GM21576 (cell line): Measurements from ENCODE around the gene CYTH2.

Experiments used
- ATAC-seq: cut with Tn5 transposase; IDR thresholded peaks from one replicate; pipeline ENCODE4 v1.9.1; 2021; ENCODE audit warnings: mild to moderate bottlenecking, moderate library complexity; ENCODE audit not compliant: unreplicated experiment

CYTH2 gene

DNA sequence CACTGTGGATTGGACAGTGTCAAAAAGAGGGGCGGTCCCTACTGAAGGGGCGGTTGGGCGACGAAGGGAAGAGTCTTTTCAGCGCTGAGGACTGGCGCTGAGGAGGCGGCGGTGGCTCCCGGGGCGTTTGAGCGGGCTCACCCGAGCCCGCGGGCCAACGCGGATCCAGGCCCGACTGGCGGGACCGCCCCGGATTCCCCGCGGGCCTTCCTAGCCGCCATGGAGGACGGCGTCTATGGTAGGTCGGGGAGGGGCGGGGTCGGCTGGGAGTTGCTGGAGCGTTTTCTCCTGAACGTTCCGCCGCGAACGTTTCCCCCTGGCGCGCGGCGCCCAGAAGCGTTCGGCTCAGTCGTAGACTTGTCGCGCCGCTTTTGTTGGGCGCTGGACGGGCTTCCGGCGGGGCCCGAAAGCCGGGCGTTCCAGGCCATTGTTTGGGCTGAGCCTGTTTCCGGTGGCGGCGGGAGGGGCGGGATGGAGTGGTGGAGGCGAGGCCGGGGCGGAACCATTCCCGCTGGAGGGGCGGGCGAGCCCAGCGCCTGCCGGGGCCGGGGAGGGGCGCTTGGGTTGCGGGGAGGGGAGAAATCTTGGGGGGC lies at the start of gene CYTH2:
Gene CYTH2, plus strand, starts transcription at position 81 of the 593 bp plus-strand sequence. Its CDS starts 139 bp downstream, at position 220.
- no peak for ATAC-seq

DNA sequence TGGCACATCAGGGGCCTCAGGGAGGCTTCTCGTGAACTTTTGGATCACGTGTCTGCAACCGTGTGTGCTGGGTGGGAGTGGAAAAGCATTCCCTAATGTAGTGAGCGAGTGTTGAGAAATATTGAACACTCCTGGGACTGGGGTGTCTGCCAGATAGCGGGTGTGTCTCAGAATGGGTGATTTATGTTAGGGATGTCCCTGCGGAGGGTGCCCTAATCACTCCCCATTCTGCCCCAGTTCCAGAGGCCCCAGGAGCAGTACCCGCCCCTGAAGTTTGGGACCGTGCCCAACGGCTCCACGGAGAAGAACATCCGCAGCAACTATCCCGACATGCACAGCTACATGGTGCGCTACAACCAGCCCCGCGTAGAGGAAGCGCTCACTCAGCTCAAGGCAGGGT lies 47.6 kb upstream of the CYTH2 start:
- ATAC-seq = no peak

- no peak for ATAC-seq
Observed at GRCh38 chr19:48424694-48425219, 44.4 kb upstream of the CYTH2 start.

DNA sequence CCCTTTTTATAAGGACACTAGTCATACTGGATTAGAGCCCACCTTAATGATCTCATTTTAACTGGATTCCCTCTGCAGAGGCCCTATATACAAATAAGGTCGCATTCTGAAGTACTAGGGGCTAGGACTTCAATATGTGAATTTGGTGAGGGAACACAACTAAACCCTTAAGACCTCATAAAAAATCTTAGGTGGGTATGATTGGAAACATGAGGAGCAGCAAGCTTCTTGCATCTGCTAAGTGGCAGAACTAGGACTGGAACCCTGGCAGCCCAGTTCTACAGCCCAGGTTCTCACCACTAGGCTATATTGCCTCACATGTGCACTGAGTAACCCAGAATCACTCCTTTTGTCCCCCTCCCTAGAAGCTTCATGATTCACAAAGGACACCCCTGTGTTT lies 40.5 kb upstream of the CYTH2 start:
- ATAC-seq = no peak

- no peak for ATAC-seq
Observed at GRCh38 chr19:48433337-48433736, 35.8 kb upstream of the CYTH2 start.

DNA sequence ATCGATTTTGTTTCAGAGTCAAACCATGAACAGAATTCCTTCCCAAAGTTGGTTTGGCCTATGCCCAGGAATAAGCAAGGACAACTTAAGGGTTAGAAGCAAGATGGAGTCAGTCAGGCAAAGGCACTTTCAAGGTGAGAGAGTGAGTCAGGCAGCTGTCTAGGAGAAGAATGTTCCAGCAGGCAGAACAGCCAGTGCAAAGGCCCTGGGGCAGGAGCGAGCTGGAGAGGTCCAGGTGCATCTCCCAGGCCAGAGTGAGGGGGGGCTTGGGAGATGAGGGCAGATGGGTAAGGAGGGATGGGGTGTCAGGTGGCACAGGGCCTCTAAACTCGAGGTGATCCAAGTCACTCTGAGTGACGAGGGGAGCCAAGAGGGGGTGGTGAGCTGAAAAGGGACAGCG lies 32.6 kb upstream of the CYTH2 start:
- no peak for ATAC-seq

GRCh38 chr19:48441360-48442050 lies 27.7 kb upstream of the CYTH2 start:
- no peak for ATAC-seq

DNA sequence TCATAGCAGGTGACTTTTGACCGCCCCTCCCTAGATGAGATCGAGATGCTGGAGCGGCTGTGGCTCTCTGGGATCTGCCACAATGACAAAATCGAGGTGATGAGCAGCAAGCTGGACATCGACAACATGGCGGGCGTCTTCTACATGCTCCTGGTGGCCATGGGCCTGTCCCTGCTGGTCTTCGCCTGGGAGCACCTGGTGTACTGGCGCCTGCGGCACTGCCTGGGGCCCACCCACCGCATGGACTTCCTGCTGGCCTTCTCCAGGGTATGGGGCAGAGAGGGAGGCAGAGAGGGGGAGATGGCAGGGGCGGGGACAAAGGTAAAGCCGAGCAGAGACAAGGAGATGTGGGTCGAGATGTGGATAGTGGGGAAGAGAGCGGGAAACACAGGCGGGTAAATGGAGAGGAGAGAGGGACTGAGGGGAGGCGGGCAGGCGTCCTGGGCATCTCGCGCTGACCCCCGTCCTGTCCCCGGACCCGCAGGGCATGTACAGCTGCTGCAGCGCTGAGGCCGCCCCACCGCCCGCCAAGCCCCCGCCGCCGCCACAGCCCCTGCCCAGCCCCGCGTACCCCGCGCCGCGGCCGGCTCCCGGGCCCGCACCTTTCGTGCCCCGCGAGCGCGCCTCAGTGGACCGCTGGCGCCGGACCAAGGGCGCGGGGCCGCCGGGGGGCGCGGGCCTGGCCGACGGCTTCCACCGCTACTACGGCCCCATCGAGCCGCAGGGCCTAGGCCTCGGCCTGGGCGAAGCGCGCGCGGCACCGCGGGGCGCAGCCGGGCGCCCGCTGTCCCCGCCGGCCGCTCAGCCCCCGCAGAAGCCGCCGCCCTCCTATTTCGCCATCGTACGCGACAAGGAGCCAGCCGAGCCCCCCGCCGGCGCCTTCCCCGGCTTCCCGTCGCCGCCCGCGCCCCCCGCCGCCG lies 26.8 kb upstream of the CYTH2 start:
- ATAC-seq = no peak

DNA sequence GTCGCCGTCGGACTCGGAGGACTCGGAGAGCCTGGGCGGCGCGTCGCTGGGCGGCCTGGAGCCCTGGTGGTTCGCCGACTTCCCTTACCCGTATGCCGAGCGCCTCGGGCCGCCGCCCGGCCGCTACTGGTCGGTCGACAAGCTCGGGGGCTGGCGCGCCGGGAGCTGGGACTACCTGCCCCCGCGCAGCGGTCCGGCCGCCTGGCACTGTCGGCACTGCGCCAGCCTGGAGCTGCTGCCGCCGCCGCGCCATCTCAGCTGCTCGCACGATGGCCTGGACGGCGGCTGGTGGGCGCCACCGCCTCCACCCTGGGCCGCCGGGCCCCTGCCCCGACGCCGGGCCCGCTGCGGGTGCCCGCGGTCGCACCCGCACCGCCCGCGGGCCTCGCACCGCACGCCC lies 25.9 kb upstream of the CYTH2 start:
- ATAC-seq = no peak

DNA sequence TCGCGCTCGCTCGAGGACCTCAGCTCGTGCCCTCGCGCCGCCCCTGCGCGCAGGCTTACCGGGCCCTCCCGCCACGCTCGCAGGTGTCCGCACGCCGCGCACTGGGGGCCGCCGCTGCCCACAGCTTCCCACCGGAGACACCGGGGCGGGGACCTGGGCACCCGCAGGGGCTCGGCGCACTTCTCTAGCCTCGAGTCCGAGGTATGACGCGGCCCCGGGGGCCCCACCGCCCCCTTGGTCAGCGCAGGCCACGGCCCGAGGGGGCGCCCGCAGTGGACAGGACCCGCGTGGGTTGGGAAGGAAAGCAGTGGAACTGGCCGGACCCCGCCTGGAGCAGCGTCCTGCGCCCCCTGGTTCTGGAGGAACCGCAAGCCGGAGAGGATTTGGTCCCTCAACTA lies 25.4 kb upstream of the CYTH2 start:
- ATAC-seq = no peak

DNA sequence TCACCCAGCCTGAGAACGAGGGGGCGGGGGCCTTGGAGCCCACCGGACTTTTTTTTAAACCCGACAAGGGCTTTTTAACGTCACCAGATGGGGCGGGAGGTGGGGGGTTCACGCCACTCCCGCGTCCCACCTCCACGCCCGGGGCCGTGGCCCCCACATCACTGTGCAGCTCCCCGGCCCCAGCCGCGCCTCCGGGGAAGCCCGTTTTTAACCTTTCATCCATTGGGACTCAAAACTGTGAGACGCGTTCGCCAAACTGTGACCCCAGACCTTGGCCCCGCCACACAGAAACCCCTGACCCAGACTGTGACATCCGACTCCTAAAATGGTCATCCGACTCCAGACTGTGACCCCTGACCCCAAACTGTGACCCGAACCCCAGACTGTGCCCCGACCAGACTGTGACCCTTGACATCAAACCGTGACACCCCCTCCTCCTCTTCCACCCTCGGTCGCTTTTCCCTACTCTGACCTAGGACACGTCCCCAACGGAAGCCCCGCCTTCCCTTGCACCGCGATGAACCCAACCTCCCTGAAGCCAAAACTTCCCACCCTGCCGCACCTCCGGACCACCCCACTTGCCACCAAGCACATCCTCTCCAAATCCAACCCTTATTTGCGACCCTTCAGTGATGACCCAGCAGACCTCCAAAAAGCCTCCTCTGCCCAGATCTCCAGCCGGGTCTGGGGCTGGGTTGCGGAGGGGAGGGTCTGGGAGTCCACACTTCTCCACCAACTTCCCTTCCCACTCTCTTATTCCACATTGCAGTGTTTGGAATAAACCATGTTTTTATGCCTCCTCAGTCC lies 24.8 kb upstream of the CYTH2 start:
- ATAC-seq = no peak

DNA sequence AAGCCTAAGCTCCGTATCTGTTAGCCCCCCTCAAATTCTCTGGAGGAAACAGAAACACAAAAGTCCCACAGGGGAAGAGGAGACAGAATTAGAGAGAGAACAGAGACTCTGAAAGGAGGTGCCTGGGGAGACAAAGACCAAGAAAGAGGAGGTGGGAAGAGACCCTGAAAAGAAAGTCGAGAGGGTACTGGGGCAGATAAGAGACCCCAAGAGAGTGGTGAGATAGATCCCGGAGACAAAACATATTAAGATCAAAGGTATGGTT lies 24.3 kb upstream of the CYTH2 start:
- no peak for ATAC-seq

- ATAC-seq = peak; percentile 23
Observed at GRCh38 chr19:48445256-48445605, 23.9 kb upstream of the CYTH2 start.

DNA sequence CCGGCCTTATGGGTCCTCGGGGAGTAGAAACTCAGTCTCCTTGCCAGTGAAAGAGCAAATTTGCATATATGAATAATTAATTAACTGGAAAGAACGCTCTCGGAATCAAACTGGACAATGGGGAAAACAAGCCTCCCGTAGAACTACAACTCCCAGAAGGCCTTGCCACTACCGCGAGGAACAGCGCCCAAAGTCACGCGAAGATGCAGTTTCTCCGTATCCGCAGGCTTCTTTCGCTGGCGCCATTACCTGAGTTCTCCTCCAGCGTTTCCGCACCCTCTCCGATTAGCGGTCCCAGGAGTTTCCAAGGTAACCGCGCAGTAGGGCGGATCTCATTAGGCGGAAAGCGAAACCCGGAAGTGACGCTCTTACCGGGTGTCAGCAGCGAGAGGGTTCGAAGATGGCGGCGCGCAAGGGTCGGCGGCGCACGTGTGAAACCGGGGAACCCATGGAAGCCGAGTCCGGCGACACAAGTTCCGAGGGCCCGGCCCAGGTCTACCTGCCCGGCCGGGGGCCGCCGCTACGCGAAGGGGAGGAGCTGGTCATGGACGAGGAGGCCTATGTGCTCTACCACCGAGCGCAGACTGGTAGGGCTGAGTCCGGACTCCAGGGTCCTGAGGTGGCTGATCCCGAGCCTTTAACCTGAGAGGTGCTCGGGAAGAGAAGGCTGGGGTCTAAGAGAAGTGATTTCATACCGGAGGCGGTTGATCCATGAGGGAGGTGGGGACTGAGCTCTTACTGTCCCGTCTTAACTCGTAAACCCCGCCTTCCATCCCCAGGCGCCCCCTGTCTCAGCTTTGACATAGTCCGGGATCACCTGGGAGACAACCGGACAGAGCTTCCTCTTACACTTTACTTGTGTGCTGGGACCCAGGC lies 23.3 kb upstream of the CYTH2 start, which contains the start of gene GRWD1:
Gene GRWD1, plus strand, starts transcription at position 378 of the 876 bp plus-strand sequence. Its CDS starts 23 bp downstream, at position 401.
- peak; percentile 66 for ATAC-seq

- no peak for ATAC-seq
Observed at GRCh38 chr19:48446579-48446978, 22.6 kb upstream of the CYTH2 start.

DNA sequence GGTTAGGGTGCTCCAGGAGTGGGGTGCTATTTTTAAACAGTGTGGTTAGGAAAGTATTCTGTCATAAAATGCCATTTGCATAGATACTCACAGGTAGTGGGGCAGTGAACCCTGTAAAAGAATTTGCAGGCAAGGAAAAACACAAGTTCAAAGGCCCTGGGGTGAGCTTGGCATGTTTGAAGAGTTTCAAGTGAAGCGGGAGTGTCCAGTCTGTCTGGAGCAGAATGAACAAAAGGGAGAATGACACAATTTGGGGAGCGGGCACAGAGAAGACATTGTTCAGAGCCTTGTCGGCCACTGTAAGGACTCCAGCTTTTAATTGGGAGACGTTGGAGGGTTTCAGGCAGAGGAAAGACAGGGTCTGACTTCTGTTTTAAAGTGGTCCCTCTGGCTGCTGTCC lies 20.6 kb upstream of the CYTH2 start:
- ATAC-seq = no peak

DNA sequence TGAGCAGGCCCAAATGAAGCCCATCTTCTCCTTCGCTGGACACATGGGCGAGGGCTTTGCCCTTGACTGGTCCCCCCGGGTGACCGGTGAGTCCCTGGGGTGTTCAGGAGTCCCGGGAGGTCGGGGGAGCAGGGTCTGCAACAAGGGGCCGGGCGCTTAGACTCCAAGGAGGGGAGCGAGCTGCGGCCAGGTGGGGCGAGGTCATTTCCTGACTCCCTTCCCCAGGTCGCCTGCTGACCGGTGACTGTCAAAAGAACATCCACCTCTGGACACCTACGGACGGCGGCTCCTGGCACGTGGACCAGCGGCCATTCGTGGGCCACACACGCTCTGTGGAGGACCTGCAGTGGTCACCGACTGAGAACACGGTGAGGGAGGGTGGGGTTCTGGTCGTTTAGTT lies 18.7 kb upstream of the CYTH2 start:
- no peak for ATAC-seq

- ATAC-seq = no peak
Observed at GRCh38 chr19:48450863-48451262, 18.3 kb upstream of the CYTH2 start.

DNA sequence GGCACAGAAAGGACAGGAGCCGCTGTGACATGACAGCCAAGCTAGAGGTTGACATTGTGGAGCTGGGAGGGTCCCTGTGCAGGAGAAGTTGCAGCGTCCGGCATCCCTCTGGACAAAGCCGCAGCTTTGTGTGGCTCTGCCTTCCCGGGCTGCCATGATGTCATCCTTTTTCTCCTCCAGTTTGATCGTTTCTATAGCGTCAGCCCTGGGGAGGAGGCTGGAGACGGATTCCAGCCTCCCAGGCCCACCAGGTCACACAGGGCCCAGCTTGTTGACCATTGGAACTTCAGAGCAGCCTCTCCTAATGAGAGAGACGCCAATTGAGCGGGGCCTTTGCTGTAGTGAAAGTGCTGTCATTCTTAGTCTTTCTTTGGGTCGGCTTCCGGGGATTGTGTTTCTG lies 17.5 kb upstream of the CYTH2 start:
- no peak for ATAC-seq
